GM21526 (cell line): ENCODE data around the gene MACROD2.
"Not testable (repeated sequence)": the region's sequence is repeated elsewhere in the genome, so short reads cannot be mapped to it uniquely, and the experiment has no call there.

Experiments
- ATAC-seq: cut with Tn5 transposase; IDR thresholded peaks from one replicate; pipeline ENCODE4 v1.9.1; 2021; ENCODE audit warnings: moderate library complexity; ENCODE audit not compliant: unreplicated experiment, low FRiP score

The MACROD2 gene

GRCh38 chr20:13995086-13995665 lies at the start of gene MACROD2:
MACROD2 (plus strand) TSS chr20:13995516.
- no peak for ATAC-seq

- ATAC-seq: no peak
Measured at GRCh38 chr20:13947719-13948118, 47.6 kb upstream of the MACROD2 start.

DNA sequence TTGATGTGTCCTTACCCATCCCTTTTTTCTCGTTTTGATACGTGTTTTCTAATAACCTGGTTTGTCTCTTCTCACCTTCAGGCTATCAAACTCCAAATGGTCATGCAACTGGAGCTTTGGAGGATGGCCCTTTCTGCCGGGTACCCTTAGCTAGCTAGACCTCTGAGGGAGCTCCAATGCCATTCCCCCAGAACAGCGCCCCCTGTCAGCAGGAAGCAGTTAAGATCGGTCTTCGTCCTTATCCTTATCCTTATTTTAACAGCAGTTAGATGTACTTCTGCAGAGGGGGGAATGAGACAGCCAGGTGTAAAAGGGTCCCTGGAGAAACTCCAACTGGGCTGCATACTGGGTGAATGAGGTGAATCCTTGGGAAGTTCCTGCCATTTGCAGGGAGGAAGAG lies 42.1 kb upstream of the MACROD2 start:
- no peak for ATAC-seq

- no peak for ATAC-seq
Measured at GRCh38 chr20:13960119-13960518, 35.2 kb upstream of the MACROD2 start.

DNA sequence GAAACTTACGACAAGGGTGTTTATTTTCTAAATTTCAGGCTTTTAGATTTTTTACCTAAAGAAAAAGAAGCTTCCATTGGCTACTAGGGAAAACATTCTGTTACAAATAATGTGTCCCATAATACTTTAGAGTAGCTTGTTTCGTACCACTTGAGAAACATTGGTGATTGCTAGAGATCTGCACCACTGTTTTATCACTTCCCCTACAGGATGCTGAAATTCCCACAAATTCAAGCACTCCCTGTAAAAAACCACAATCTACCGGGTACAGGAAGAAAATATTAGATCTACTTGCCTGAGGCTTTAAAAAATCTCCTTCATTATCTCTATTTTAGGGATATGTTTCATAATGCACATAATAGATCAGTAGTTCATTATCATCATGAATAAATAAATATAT lies 34.8 kb upstream of the MACROD2 start:
- no peak for ATAC-seq

- no peak for ATAC-seq
Measured at GRCh38 chr20:13984211-13984610, 11.1 kb upstream of the MACROD2 start.

GRCh38 chr20:13990465-13990864 lies 4.9 kb upstream of the MACROD2 start, which contains the start of gene SEL1L2:
SEL1L2 (minus strand) TSS chr20:13990614; CDS start chr20:13990534, 80 bp downstream.
- ATAC-seq: no peak

DNA sequence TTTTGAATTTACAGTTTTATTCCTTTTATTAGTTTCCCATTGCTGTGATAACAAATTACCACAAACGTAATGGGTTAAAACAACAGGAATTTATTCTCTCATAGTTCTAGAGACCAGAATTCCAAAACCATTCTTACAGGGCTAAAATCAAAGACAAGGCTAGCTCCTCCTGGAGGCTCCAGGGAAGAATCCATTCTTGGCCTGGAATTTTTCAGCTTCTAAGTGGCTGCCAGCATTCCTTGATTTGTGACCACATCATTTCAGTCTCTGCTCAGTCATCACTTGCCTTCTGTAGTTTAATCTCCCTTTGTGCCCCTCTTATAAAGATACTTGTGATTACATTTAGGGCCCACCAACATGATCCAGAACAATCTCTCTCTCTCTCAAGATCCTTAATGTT lies 4.0 kb upstream of the MACROD2 start:
- no peak for ATAC-seq

DNA sequence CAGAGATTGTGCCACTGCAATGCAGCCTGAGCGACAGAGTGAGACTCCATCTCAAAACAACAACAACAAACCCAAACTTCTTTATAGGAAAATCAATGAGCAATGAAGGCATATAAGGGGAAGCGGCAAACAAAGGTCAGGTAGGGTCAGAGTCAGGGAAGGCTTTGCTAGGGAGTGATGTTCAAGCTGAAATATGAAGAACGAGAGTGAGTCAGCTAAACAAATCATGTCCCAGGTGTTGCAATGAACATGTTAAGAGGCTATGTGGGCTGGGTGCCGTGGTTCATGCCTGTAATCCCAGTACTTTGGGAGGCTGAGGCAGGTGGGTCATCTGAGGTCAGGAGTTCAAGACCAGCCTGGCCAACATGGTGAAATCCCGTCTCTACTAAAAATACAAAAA lies 3.4 kb upstream of the MACROD2 start:
- not testable (repeated sequence) for ATAC-seq

DNA sequence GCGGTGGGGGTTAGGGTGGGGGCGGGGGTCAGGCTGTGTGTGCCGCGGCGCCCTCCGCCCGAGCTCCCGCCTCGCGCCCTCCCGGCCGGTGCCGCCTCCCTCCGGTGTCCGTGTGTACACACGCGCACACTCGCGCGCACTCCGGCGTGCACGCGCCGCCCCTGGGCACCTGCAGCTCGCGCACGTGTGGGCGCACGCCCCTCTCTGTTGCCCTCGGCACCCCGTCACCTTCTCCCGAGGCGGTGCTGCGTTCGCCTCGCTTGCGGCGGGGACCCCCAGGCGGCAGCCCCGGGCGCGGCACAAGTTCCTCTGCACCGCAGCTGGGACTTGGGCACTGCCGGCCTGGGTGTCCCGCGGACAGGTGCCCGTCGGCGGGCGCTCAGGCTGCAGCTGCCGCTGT lies 525 bp downstream of the MACROD2 start:
- ATAC-seq: no peak

DNA sequence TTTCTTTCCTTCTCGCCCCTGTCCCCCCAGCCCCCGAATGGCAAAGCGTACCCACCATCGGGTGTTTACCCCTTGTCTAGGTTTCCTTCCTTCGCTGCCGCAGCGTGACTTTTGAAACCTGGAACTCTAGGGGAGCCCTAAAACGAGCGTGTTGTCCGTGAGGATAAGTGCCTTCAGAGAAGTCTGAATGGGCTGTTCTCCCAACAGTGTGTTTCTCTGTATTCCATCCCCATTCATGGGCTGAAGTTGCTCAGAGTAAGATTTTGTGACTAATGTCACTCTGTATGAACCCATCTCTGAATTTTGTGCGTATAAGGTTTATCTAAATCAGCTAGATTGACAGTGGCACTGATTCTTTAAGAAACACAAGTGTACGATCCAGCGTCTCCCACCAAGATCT lies 949 bp downstream of the MACROD2 start:
- no peak for ATAC-seq

DNA sequence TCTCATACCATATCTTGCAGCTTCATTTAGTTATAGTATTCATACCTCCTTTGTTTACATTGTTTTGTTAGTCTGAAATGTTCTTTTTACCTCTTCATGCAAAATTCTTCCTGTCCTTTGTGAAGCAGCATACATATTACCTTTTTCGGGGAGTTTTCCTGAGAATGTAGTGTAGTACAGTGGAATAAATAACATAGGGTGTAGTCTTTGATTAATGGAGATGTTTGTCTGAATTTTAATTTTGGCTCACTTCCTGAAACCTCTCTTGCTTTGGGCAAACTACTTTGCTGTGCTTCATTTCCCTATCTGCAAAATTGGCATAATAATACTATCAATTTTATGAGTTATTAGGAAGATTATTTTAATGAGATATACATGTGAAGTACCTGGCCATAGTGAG lies 5.6 kb downstream of the MACROD2 start:
- ATAC-seq: no peak

GRCh38 chr20:14005996-14006395 lies 10.7 kb downstream of the MACROD2 start:
- no peak for ATAC-seq

GRCh38 chr20:14009208-14009607 lies 13.9 kb downstream of the MACROD2 start:
- no peak for ATAC-seq

DNA sequence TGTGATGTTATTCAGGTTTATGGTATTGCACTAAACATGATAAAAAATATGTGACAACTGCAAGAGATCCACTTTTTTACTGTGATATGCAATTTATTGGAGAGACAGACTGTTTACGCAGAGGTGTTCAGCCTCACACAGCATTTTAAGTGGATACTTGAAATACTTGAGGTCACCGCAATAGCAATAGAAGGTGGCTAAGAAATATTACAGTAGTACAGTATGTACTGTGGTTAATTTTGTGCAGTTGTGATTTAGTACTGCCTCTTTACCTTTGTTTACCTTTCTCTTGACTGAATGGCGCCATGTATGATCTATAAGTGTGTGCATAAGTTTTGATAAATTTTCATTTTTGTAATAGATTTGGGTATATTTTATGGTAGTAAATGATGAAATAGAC lies 17.4 kb downstream of the MACROD2 start:
- ATAC-seq: no peak

DNA sequence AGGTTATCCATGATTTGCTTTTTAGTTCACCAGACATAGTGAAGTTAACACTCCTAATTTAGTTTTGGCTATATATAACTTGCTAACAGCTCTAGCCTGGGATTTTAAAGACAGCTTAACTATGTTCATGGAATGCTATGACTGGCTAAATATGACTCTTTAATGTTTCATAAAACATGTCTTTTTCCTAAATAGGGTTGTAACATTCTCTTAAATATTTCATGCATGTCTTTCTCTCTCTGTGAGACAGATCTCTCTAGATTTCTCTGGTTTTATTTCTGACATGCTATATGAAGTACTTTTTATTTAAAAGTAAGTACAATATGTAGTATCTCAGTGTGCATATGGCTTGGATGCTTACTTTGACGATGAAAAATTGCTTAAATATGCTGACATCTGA lies 35.7 kb downstream of the MACROD2 start:
- ATAC-seq: no peak

- ATAC-seq: no peak
Measured at GRCh38 chr20:14033310-14033709, 38.0 kb downstream of the MACROD2 start.

GRCh38 chr20:14036567-14036966 lies 41.3 kb downstream of the MACROD2 start:
- ATAC-seq: no peak

DNA sequence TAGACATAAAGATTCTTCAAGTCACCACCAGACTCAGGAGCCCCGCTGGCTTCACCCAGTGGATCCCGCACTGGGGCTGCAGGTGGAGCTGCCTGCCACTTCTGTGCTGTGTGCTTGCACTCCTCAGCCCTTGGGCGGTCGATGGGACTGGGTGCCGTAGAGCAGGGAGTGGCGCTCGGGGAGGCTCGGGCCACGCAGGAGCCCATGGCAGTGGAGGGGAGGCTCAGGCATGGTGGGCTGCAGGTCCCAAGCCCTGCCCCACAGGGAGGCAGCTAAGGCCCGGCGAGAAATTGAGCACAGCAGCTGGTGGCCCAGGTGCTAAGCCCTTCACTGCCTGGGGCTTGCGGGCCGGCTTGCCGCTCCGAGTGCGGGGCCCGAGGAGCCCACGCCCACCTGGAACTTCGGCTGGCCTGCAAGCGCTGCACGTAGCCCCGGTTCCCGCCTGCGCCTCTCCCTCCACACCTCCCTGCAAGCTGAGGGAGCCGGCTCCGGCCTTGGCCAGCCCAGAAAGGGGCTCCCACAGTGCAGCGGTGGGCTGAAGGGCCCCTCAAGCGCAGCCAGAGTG lies 49.5 kb downstream of the MACROD2 start:
- ATAC-seq: not testable (repeated sequence)

DNA sequence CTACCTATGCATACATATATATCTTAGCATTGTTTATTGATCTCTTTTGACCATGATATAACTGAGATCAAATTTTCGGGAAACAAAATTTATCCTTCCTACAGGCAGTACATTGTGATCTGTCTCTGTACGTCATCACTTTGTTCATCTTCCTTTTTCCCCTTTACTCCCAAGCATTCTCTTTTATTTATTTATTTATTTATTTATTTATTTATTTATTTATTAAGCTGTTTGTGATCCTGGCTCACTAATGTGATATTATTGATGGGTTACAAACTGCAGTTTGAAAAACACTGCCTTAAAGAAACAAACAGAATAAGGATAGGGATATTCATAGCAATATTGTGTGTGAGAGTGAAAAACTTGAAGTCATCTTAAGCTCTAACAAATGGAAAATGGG lies 51.2 kb downstream of the MACROD2 start:
- no peak for ATAC-seq

DNA sequence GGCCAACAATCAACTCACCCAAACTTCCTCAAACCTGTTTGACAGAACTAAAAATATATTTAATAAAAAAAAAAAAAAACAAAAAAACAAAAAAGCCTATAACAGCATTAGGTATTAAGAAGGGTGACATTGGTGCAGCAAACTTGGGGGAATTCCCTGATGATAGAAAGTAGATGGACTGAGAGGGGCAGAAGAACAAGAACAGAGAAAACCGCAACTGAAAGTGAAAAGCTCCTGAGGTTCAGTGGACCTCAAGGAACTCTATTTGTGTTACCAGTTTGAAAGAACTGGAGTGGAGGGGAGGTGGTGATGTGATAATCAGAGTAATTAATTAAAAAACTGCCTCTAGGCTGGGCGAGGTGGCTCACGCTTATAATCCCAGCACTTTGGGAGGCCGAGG lies 53.8 kb downstream of the MACROD2 start:
- no peak for ATAC-seq

DNA sequence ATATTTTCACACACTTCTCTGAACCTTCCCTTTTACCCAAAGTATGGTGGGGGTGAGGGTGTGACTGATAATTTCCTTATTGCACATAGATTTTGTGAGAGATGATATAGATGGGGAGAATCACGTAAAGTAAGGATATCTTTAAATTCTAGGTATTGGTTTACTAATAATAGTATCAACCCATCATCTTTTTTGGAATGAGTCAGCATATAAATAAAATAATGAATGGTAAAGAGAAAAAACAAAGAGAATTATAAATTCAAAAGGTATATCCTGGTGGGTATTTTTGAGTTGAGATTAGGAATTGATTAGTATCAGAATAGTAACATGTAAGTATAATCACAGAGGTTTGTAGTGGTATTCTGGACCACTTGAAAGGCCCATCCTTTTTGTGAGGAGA lies 56.1 kb downstream of the MACROD2 start:
- no peak for ATAC-seq
